Hematopoietic multipotent progenitor cell (in vitro differentiated cells): Measurements from ENCODE around the gene SQOR. TPM values are rescaled to one million over a fixed set of nuclear protein-coding genes. Genes with fewer than 3 reads are reported as not detected.

ENCODE experiments used
- DNase-seq, 3 donors: peaks; one replicate each; pipeline ENCODE4 v3.0.0-alpha.2; 2011 to 2015; ENCODE audit warnings: low read depth in 2 of 3, low spot score in 2 of 3
- small RNA-seq: library from RNA; depleted of rRNA; stranded (forward); fragments of <200 nt; gene quantifications from one replicate; pipeline ENCODE3, GENCODE V24; 2012
- total RNA-seq: library from RNA; depleted of rRNA; stranded (reverse); fragments of >200 nt; gene quantifications from one replicate; pipeline ENCODE4 v1.2.3, GENCODE V29; 2012

Gene SQOR
- total RNA-seq, 1 donor = 52.5 TPM

GRCh38 chr15:45704329-45705249, 69.8 kb downstream of the SQOR start:
- no peak for DNase-seq

DNA sequence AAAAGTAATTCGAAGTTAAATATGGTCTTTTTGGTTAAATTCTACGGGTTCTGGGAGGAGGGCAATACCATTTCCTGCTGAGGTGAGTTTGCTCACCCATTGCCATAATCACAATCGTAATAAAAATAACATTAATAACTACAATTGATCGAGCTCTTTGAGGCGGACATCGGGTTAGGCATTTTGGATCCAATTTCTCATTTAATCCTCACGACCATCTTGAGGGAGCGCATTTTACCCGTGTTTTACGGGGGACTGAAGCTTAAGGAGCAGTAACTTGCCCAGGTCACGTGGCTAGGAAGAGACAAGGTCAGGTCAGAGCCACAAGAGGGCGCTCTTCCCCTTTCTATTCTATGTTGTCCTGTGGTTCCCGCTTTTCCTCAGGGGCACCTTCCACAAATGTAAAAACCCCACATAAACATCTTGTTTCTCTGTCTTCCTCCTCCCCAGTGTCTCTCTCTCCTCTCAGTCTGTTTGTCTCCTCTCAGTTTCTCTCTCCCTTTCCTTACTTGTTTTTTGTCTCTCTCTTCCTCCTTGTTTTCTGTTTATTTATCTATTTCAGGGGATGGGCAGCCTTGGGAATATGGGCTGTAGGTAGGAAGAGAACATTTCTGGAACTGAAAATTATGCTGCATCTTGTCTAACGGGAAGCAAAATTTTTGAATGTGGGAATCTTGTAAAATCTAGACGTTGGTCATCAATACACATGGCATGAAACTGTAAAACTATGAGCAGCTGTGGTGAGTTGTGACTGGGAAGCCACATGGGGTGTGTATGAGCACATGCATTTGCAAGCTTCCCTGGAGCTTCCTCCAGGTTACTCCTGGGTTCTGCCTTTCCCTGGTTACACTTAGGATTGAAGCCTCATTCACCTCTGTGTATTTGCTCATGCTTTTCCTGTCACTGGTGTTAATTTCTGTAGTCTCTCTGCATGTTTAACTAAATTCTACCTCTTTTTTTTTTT, 71.0 kb downstream of the SQOR start:
- peak; percentile 53 to 79 (median 71) for DNase-seq

DNA sequence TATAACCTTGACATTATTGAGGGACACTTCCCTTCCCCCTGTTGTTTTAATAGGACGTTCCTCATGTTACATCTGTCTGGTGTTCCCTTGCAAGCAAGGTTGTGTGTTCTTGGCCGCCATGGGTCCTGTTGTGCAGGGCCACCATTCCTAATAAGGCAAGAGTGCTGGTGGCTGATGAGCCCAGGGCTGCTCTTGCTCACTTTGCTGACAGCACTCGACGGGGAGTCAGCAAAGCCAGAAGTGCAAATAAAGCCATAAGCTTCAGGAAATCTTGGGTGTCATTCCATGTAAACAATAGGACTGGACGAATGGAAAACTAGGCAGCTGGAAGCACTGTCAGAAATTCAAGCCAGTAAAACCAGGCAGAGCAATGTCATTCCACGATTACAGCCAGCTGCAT, 75.8 kb downstream of the SQOR start:
- DNase-seq = no peak

DNA sequence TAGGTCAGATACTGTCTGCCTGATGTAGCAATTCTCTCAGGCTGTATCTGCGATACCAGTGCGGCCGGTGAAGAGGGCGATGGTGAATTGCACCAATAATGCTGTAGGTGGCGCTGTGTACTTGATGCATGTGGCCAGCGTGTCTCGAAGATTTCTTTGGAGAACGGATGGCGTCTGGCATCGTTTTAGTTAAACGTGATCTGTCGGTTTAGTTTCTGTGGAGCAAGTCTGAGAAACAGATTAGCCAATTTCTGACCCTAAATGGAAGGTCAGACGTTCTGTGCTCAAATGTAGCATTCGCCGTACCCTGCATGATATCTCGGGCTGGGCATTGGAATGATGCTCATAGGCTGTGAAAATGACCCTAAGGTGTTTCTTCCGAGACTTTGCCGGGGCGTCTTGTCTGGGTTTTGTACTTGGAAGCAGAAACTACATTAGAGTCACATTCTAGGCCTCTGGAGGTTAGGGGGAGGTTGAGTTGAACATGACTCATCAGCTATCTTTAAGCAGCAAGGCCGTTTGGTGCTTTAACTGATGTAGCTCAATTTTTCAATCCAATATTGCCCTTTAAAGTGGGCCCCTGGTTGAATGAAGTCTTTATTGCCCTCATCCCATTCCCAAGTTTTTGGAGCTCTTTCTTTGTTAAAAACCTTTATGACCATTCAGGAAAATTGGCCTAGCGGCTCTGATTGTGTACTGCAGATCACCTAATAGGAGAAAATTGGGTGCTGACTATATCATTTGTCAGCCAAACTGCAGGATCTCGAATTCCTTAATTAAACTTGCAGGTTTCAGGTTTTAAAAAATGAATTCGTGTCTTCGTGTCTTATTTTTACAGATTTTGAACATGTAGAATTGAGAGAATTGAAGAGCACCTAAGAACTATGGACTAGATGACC, 80.0 kb downstream of the SQOR start:
- DNase-seq = peak in 2 of 3 donors; percentile 30 to 50

- DNase-seq = peak in 1 of 3 donors; percentile 39
Measured at GRCh38 chr15:45715528-45715927, 80.7 kb downstream of the SQOR start.

DNA sequence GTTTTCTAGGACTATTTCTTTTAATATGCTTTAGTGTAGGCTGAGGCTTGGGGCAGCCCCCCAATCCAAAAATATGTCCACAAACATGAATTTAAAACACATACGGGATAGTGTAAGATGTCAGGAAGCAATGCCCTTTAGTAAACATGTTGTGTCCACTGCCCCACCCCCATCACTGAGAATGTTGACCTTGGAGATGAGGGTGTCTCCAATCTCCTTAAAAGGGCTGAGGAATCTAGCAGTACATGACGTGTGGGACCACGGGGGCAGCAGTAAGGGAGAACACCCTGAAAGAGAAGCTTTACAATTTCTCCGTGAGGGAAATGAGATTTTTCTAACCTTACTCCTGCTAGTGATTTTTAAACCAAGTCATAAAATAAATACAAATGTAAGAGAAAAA, 84.7 kb downstream of the SQOR start:
- DNase-seq = no peak

- DNase-seq = no peak
Measured at GRCh38 chr15:45720183-45720582, 85.4 kb downstream of the SQOR start.

- no peak for DNase-seq
Measured at GRCh38 chr15:45728641-45729040, 93.8 kb downstream of the SQOR start.

- DNase-seq = no peak
Measured at GRCh38 chr15:45729141-45729540, 94.3 kb downstream of the SQOR start.

DNA sequence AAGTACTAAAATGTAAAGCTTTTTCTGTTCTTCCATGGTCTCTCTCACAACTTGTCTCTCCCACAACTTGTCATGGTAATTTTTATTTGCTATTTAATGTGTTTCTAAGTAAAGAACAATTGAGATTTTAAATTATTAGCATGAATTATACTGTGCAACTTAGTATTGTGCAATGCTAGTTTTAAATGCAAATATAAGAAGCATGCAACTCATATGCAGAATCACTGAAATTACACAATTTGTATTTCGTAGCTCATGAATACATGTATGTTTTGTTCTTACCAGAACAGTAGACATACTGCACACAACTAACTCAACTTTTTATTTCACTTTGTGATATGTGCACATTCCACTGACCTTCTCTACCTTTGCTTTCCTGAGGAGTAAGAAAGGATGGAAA, 96.5 kb downstream of the SQOR start:
- no peak for DNase-seq

DNA sequence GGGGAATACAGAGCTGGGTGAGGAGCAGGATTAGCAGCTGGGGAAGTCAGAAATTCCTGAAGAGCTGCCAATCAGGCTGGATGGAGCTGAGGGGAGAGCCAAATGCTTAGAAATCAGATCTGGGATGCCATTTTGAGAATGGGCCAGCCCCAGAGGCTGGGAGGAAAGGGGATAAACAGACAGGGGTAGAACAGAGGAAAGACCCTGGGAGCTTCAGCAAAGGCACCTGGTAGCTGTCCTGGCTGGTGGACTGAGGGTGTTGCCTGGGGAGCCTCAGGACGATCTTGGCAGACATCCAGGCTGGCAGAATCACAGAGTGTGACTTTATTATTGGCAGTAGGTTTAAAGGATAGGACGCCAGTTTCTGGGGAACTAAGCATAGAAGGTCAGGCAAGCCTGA, 97.8 kb downstream of the SQOR start:
- DNase-seq = no peak

- DNase-seq = no peak
Measured at GRCh38 chr15:45734260-45734711, 99.5 kb downstream of the SQOR start.

Small RNAs within 50 kb of the gene (small RNA-seq; reads per million reads assigned to genes)
- not detected for gene RF00019

Other genes with a start within 250 kb of the SQOR start
- gene SLC30A4, start 112.3 kb upstream of the SQOR start, total RNA-seq = 1.6 TPM
- 34.2 TPM for gene BLOC1S6, start 47.6 kb upstream of the SQOR start, total RNA-seq